ENCODE measurements around the gene INPP5F. TPM values are rescaled to one million over a fixed set of nuclear protein-coding genes. Genes with fewer than 3 reads are reported as not detected.

INPP5F gene
- total RNA-seq, 1 donor from 2014 or later = 16.0 TPM

- Histone ChIP-seq H3K27me3 (ENCODE audit: low read depth) (no peaks in the 10 kb centered on the region), H3K9me3 (no peaks in the 10 kb centered on the region), H3K36me3 (no peaks in the 10 kb centered on the region), H3K4me3 (no peak overlapping the region), H3K4me1 (peaks cover 21% of the 10 kb centered on the region), H3K27ac (no peak overlapping the region)
- ATAC-seq = no peak
- intact Hi-C loops (cut with DNase I) = no loop called here
- no peak for TF ChIP-seq CTCF (IDR thresholded peaks at IDR 0.05)
- DNase-seq = no peak
Measured at GRCh38 chr10:119740096-119740495, 14.2 kb downstream of the INPP5F start.

GRCh38 chr10:119742947-119743648 is 17.2 kb downstream of the INPP5F start:
- DNase-seq (no peak), ATAC-seq (no peak)
- no peak overlapping the region for H3K4me3 ChIP-seq
- H3K9me3 ChIP-seq = no peaks in the 10 kb centered on the region
- peaks cover 10% of the 10 kb centered on the region for H3K4me1 ChIP-seq
- no peak overlapping the region for H3K27ac ChIP-seq
- no peaks in the 10 kb centered on the region for H3K36me3 ChIP-seq
- no peaks in the 10 kb centered on the region for H3K27me3 ChIP-seq (ENCODE audit: low read depth)
- intact Hi-C loops (cut with DNase I) = no loop called here
- TF ChIP-seq CTCF (IDR thresholded peaks at IDR 0.05) = no peak

- intact Hi-C loops (cut with DNase I) = no loop called here
- Histone ChIP-seq H3K4me1 (peaks cover 9% of the 10 kb centered on the region), H3K27me3 (ENCODE audit: low read depth) (no peaks in the 10 kb centered on the region), H3K4me3 (no peak overlapping the region), H3K27ac (no peak overlapping the region), H3K9me3 (no peaks in the 10 kb centered on the region), H3K36me3 (no peaks in the 10 kb centered on the region)
- no peak for TF ChIP-seq CTCF (IDR thresholded peaks at IDR 0.05)
- no peak for DNase-seq
- ATAC-seq = no peak
Measured at GRCh38 chr10:119747940-119748339, 22.1 kb downstream of the INPP5F start.

GRCh38 chr10:119748871-119749270 is 23.0 kb downstream of the INPP5F start:
- ATAC-seq (peak in 1 of 2 donors; percentile 21), DNase-seq (no peak)
- Histone ChIP-seq H3K9me3 (no peaks in the 10 kb centered on the region), H3K36me3 (no peaks in the 10 kb centered on the region), H3K4me1 (peaks cover 9% of the 10 kb centered on the region), H3K4me3 (no peak overlapping the region), H3K27ac (no peak overlapping the region), H3K27me3 (ENCODE audit: low read depth) (no peaks in the 10 kb centered on the region)
- no peak for TF ChIP-seq CTCF (IDR thresholded peaks at IDR 0.05)
- intact Hi-C loops (cut with DNase I) = no loop called here

- DNase-seq (no peak), ATAC-seq (no peak)
- peaks cover 9% of the 10 kb centered on the region for H3K4me1 ChIP-seq
- no peaks in the 10 kb centered on the region for H3K27me3 ChIP-seq (ENCODE audit: low read depth)
- no peak overlapping the region for H3K4me3 ChIP-seq
- H3K9me3 ChIP-seq = no peaks in the 10 kb centered on the region
- no peak for TF ChIP-seq CTCF (IDR thresholded peaks at IDR 0.05)
- no peak overlapping the region for H3K27ac ChIP-seq
- intact Hi-C loops (cut with DNase I) = no loop called here
- no peaks in the 10 kb centered on the region for H3K36me3 ChIP-seq
Measured at GRCh38 chr10:119749455-119749854, 23.6 kb downstream of the INPP5F start.
